GM10847 (cell line): ENCODE data around the gene ZEB2.

Experiments
- POLR2A ChIP-seq: IDR thresholded peaks from 2 replicates; pipeline ENCODE4 v1.6.1; 2011; ENCODE audit not compliant: insufficient read length; ENCODE audit errors: extremely low read depth

ZEB2 gene

GRCh38 chr2:144544053-144544452 is 24.1 kb upstream of the ZEB2 start:
- no peak for TF ChIP-seq POLR2A

GRCh38 chr2:144541396-144541795 is 21.5 kb upstream of the ZEB2 start:
- TF ChIP-seq POLR2A = no peak

- no peak for TF ChIP-seq POLR2A
These were observed 19.4 kb upstream of the ZEB2 start for GRCh38 chr2:144539289-144539782.

- TF ChIP-seq POLR2A = no peak
These were observed 15.4 kb upstream of the ZEB2 start for GRCh38 chr2:144535300-144535699.

GRCh38 chr2:144533221-144533620 is 13.3 kb upstream of the ZEB2 start:
- no peak for TF ChIP-seq POLR2A

DNA sequence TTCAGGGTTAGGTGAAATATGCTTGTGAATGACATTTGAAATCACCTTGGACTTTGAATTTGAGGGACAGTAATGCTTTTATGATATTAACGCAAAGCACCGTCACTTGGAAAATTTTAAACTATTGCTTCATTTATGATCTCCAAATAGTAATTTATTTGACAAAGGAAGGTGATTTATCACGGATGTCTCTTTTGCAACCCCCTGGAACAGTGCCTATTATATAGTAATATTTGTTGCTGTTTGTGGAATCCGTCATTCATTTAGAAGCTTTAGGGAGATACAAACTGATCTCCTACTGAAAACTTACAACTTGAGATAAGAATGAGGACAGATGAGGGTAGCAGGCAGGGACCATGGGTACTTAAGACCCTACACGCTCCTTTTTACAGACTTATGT is 10.7 kb upstream of the ZEB2 start:
- no peak for TF ChIP-seq POLR2A

GRCh38 chr2:144529841-144530240 is 9.9 kb upstream of the ZEB2 start:
- no peak for TF ChIP-seq POLR2A

DNA sequence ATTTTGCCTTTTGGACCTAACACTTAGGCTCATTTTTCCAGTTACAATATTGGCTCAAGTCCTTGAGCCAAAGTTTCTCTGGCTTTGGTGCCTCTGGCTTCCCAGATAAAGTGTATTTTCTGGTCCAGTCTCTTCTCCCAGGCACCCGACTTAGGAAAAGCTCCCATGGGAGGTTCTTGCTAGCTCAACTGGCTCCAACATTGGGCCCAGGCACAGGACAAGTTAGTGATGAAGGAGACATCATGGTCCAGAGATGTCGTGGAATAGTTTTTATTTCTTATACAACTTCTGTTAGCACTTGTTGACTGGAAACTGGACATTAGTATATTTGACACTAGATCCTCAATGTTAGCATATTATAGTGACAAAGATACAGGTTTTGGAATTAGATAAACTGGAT is 8.2 kb upstream of the ZEB2 start:
- TF ChIP-seq POLR2A = no peak

DNA sequence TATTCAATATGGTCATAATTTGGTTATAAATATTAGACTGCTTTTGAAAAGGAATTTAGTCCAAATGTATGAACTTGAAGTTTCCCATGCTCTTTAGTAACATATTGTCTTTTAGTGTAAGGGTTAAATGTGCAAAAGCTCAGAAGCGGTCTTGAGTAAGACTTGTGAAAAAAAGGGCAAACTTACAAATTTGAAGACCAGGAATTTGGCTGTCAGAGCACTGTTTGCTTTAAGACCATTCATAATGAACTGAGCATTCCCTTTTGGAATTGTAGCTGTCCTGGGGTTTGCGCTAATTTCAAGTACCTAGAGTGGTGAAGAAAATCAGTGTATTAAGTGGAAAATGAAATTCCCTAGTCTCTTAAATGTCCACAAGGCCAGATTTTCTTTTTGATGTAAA is 6.9 kb upstream of the ZEB2 start:
- no peak for TF ChIP-seq POLR2A

- no peak for TF ChIP-seq POLR2A
These were observed 4.4 kb upstream of the ZEB2 start for GRCh38 chr2:144524118-144525009.

DNA sequence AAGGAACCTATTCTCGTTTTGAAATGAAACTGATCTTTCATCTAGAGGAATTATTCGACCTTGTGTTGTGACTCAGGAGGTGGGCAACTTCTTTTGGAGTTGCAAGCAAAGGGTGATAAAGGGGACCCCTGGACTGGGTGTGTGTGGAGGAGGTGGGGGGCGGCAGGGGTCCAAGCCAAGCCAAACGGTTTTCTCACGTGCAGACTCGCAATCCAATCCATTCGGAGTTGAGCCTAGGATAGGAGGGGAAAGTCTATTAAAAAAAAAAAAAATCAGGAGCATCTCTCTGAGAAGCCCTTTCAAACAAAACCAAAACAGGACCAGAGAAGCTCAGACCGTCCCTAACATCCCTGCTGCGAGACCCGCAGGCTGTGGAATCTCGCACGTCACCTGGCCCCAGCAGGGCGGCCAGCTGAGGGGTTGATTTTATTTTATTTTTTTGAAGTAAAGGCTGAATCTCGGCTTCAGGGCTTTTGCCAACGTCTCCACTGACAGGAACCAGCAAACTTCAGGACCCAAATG is 3.7 kb upstream of the ZEB2 start:
- TF ChIP-seq POLR2A = no peak

DNA sequence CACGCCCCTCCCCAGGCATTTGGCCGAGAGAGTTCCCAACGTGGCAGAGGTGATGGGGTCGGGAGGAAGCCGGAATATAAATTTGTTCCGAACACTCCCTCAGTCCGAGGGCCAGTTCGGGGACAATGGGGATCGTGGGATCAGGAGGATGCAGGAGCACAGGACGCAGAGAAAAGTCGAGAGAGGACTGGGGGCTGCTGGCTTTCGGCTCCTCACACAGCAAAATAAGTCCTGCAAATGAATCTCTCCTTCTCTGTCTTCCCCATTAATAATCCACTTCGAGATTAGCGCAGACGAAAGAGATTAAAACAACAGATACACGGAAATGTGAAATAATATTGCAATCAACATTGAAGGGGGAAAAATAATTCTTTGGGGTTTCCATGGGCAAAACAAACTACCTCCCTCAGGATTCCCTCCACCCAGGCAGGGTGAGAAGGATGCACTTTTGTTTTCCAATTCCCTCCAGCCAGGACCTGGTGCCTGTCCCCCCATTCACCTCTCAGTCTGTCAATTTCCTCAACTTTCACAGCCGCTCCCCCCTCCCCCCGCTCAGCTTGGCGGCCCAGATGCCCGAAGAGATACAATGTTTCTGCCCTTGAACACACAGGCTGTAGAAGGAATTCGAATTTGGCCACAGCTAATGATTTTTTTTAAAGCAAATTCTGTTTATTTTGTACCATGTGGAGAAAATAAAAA is 3.1 kb upstream of the ZEB2 start:
- no peak for TF ChIP-seq POLR2A

- TF ChIP-seq POLR2A = no peak
These were observed 2.4 kb upstream of the ZEB2 start for GRCh38 chr2:144522176-144522896.

DNA sequence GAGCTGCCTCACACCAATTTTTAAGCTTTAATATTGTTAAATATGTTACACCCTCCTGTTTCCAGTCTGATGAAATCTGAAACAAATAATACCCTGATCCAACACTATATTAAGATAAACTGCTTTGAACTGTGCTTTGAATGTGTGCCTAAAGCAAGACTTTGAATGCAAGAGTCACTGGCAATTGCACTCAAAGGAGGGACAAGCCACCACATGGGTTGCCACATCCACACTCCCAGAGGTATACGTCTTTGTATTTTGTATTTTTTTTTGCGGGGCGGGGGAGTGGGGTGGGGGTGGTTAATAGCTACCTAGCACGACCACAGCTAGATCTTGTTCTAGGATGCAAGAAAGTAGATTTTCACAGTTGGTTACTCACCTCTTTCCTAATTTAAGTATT is 1.8 kb upstream of the ZEB2 start:
- TF ChIP-seq POLR2A = no peak

DNA sequence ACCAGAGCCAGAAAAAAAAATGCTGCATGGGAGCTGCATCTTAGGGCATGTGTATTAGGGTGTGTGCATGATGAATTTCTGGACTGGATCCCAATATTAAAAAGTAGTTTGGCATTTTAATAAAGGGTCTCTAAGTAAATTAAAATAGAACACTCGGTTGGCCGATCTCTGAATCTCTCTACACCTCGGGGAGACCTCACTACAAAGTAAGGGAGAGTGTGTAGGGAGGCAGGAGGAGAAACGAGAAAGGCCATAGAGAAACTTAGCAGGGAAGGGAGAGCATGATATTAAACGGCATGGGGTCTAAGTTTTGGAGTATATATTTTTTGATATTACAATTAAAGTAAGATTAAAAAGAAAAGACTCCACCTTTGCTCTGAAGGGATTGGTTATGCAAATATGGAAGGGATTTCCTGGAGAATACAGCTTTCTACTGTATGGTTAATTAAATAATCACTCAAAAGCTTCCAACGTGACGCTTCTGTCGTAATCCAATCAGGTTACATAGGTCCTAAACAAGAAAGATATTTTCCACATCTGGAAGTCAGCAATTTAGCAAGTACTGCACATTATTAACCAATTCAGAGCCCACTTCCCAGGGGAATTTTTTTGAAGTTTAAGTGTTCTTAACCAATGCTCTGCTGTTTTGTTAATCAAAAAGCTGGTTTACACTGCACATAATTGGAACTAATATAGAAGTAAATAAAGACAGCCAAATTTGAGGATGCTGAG is 1.0 kb upstream of the ZEB2 start:
- TF ChIP-seq POLR2A = no peak

- TF ChIP-seq POLR2A = no peak
These were observed 354 bp downstream of the ZEB2 start for GRCh38 chr2:144519597-144519933.
